ENCODE results near the gene SERPINI1. TPM values are rescaled to one million over a fixed set of nuclear protein-coding genes. Genes with fewer than 3 reads are reported as not detected.

Gene SERPINI1
- total RNA-seq, 1 donor from 2014 or later = 14.6 TPM

Small RNA genes within 50 kb of the gene (small RNA-seq; reads per million reads assigned to genes)
- not detected for gene HMGN1P8 (ENCODE audit: low replicate concordance)

Other genes with a start within 250 kb of the SERPINI1 start
- 0.49 TPM for gene WDR49, start 81.8 kb upstream of the SERPINI1 start, total RNA-seq
- gene PDCD10, start 829 bp upstream of the SERPINI1 start, total RNA-seq = 54.1 TPM

Data from skin of body (tissue), 2 donors.